HEK293 (cell line): Measurements from ENCODE around the gene KCNJ6.
A peak's percentile ranks its signal among the peaks of the same experiment; 100 is the strongest.

Experiments used
- CTCF ChIA-PET: fragments of 350-600 bp; formaldehyde crosslinking; extraction: SDS; loops from one replicate; lab custom pipeline; 2021; ENCODE audit warnings: antibody characterized with exemption; lab: Yijun Ruan, JAX
- POLR2A ChIA-PET: fragments of 300-600 bp; formaldehyde crosslinking; extraction: SDS; loops from one replicate; lab custom pipeline; 2020; ENCODE audit warnings: antibody characterized with exemption, inconsistent platforms; lab: Yijun Ruan, JAX
- H3K27ac ChIP-seq: fragments of 200-500 bp; sonication (Bioruptor generic); 2 replicates; pipeline ENCODE4 v1.5.1; 2014; ENCODE audit warnings: low read depth, low read length, control low read depth, inconsistent platforms; ENCODE audit errors: extremely low read depth
- H3K36me3 ChIP-seq, 2 experiments: fragments of 200-500 bp in 1 of 2; sonication (Bioruptor generic) in 1 of 2; 1 replicate in 1 of 2; 2 replicates in 1 of 2; pipeline ENCODE4 v1.5.1; 2014 to 2017; ENCODE audit warnings: inconsistent platforms in 2 of 2, low read length in 2 of 2; ENCODE audit not compliant: control insufficient read depth in 2 of 2, insufficient read depth in 1 of 2
- H3K4me1 ChIP-seq: fragments of 200-500 bp; sonication (Bioruptor generic); 2 replicates; pipeline ENCODE4 v1.5.1; 2014; ENCODE audit warnings: mild to moderate bottlenecking, low read length, inconsistent platforms; ENCODE audit not compliant: control insufficient read depth, insufficient read depth
- H3K4me3 ChIP-seq: 2 replicates; pipeline ENCODE4 v1.5.1; 2011; ENCODE audit warnings: low read depth, mild to moderate bottlenecking, control low read depth, low read length, moderate library complexity
- H3K9me3 ChIP-seq: fragments of 200-500 bp; sonication (Bioruptor generic); 2 replicates; pipeline ENCODE4 v1.5.1; 2014; ENCODE audit warnings: low read depth, low read length, inconsistent platforms; ENCODE audit not compliant: control insufficient read depth, insufficient read depth
- HOXA7 ChIP-seq: sonication (generic); formaldehyde crosslinking; IDR thresholded peaks from 2 replicates; pipeline ENCODE4 v1.8.1; 2022; ENCODE audit warnings: missing genetic modification reagents, borderline replicate concordance
- HOXD13 ChIP-seq: sonication (generic); formaldehyde crosslinking; IDR thresholded peaks from 2 replicates; pipeline ENCODE4 v1.8.0; 2022; ENCODE audit warnings: missing genetic modification reagents, borderline replicate concordance
- KLF1 ChIP-seq: fragments of 450-650 bp; formaldehyde crosslinking; IDR thresholded peaks from 2 replicates; pipeline ENCODE4 v1.5.1; 2016; ENCODE audit warnings: missing biosample characterization, missing genetic modification characterization
- KLF8 ChIP-seq: fragments of 450-650 bp; formaldehyde crosslinking; IDR thresholded peaks from 2 replicates; pipeline ENCODE4 v1.5.1; 2016; ENCODE audit warnings: missing biosample characterization, missing genetic modification characterization
- OSR2 ChIP-seq: fragments of 450-650 bp; formaldehyde crosslinking; IDR thresholded peaks from 2 replicates; pipeline ENCODE4 v1.5.1; 2016; ENCODE audit warnings: missing biosample characterization, missing genetic modification characterization
- TRIM28 ChIP-seq: IDR thresholded peaks from 2 replicates; pipeline ENCODE4 v1.6.1; 2011; ENCODE audit warnings: low read length, control low read depth, borderline replicate concordance
- YY1 ChIP-seq: fragments of 450-650 bp; formaldehyde crosslinking; IDR thresholded peaks from 2 replicates; pipeline ENCODE4 v1.5.1; 2018; ENCODE audit warnings: missing biosample characterization, missing genetic modification characterization
- ZBTB17 ChIP-seq: fragments of 450-650 bp; formaldehyde crosslinking; IDR thresholded peaks from 2 replicates; pipeline ENCODE4 v1.5.1; 2016; ENCODE audit warnings: missing biosample characterization, missing genetic modification characterization
- ZNF10 ChIP-seq: fragments of 450-650 bp; formaldehyde crosslinking; IDR thresholded peaks from 2 replicates; pipeline ENCODE4 v1.5.1; 2017; ENCODE audit warnings: missing biosample characterization, missing genetic modification characterization
- ZNF114 ChIP-seq: fragments of 450-650 bp; formaldehyde crosslinking; IDR thresholded peaks from 2 replicates; pipeline ENCODE4 v1.5.0; 2017; ENCODE audit warnings: missing biosample characterization, missing genetic modification characterization
- ZNF155 ChIP-seq: fragments of 450-650 bp; formaldehyde crosslinking; IDR thresholded peaks from 2 replicates; pipeline ENCODE4 v1.5.1; 2016; ENCODE audit warnings: missing biosample characterization, missing genetic modification characterization
- ZNF366 ChIP-seq: fragments of 450-650 bp; formaldehyde crosslinking; conservative IDR thresholded peaks from 2 replicates; pipeline ENCODE4 v1.5.1; 2016; ENCODE audit warnings: missing biosample characterization, missing genetic modification characterization
- ZNF514 ChIP-seq: fragments of 450-650 bp; formaldehyde crosslinking; IDR thresholded peaks from 2 replicates; pipeline ENCODE4 v1.5.1; 2016; ENCODE audit warnings: missing biosample characterization, missing genetic modification characterization
- ZNF529 ChIP-seq: fragments of 450-650 bp; formaldehyde crosslinking; IDR thresholded peaks from 2 replicates; pipeline ENCODE4 v1.5.1; 2017; ENCODE audit warnings: missing genetic modification characterization, missing biosample characterization; ENCODE audit not compliant: insufficient replicate concordance
- ZNF548 ChIP-seq: fragments of 450-650 bp; formaldehyde crosslinking; IDR thresholded peaks from 2 replicates; pipeline ENCODE4 v1.5.1; 2016; ENCODE audit warnings: missing biosample characterization, missing genetic modification characterization
- ZNF664 ChIP-seq: fragments of 450-650 bp; formaldehyde crosslinking; IDR thresholded peaks from 2 replicates; pipeline ENCODE4 v1.5.1; 2016; ENCODE audit warnings: missing biosample characterization, missing genetic modification characterization
- ZNF76 ChIP-seq: fragments of 450-650 bp; formaldehyde crosslinking; IDR thresholded peaks from 2 replicates; pipeline ENCODE4; 2016; ENCODE audit warnings: low read depth, missing biosample characterization, missing genetic modification characterization, borderline replicate concordance
- ZNF785 ChIP-seq: fragments of 450-650 bp; formaldehyde crosslinking; IDR thresholded peaks from 2 replicates; pipeline ENCODE4 v1.5.1; 2016; ENCODE audit warnings: missing biosample characterization, missing genetic modification characterization
- ZSCAN23 ChIP-seq: fragments of 450-650 bp; formaldehyde crosslinking; IDR thresholded peaks from 2 replicates; pipeline ENCODE4 v1.5.1; 2016; ENCODE audit warnings: missing biosample characterization, missing genetic modification characterization
- TF ChIP-seq, protein P1 (sequence below): fragments of 450-650 bp; formaldehyde crosslinking; IDR thresholded peaks from 2 replicates; pipeline ENCODE4 v1.5.1; 2016; ENCODE audit warnings: missing biosample characterization, missing genetic modification characterization

Gene KCNJ6

GRCh38 chr21:37684547-37684946 lies 231.7 kb downstream of the KCNJ6 start (continued):
- TF ChIP-seq ZNF529 (tag by site-specific recombination) (no peak), KLF8 (tag by site-specific recombination) (no peak), ZNF76 (no peak), HOXA7 (CRISPR knock-in tag) (no peak)

DNA sequence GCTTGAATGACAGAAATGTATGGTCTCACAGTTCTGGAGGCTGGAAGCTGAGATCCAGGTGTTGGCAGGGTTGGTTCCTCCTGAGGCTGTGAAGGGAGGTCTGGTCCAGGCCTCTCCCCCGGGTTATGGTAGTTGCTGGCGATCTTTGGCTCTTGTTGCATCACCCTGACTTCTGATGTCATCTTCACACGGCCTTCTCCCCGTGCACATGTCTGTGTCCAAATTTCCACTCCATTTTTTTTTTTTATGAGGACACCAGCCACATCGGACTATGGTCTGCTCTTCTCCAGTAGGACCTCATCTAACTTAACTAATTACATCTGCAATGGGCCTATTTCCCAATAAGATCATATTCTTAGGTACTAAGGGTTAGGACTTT lies 232.2 kb downstream of the KCNJ6 start:
- ChIA-PET POLR2A (no interaction called here), CTCF (no interaction called here)
- Histone ChIP-seq H3K27ac (no peak overlapping the region), H3K4me1 (no peaks in the 10 kb centered on the region), H3K36me3 (no peaks in the 10 kb centered on the region), H3K9me3 (no peaks in the 10 kb centered on the region), H3K4me3 (no peak overlapping the region)
- 0 out of 2 replicates have a peak, but pooled peaks have one; percentile 31 for TF ChIP-seq ZNF548 (tag by site-specific recombination)
- TF ChIP-seq ZNF664 (tag by site-specific recombination): no peak

DNA sequence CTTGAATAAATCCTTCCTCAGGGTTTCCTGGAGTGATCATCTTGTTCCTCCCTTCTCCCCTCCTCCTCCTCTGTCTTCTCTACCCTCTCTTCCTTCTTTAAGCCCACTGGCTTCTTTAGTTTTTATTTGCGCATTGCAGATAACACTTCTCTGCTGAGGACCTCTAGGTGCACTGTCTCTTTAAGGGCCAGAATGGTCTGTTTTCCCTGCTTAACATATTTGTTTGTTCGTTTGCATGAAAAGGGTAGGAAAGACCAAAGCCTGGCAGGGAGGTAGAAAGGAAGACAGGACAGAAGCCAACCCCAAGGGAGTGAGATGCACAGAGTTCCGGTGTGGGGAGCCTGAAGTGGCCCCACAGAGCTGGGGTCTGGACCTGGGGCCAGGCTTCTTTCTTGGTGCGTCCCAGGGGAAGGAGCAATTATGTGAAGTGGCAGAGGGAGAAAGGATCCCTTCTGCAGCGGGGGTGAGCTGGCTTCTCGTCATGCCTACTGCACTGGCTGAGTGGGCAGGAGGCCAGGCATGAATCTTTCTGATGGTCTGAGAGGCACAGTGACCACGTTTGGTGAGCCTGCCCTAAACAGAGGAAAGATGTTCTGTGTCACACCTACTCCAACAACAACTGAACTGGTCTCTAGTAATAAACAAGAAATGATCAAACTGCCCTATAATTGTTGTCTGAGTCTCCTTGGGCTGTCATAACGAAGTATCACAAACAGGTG lies 232.7 kb downstream of the KCNJ6 start:
- no peak overlapping the region for H3K4me3 ChIP-seq
- ChIA-PET CTCF (interaction anchor here (0.6 to 1.0 kb wide), 4 partner anchors 9 to 39 kb away, joined by 3 to 6 read pairs (median 4); no protein-coding TSS in a partner anchor), POLR2A (no interaction called here)
- no peaks in the 10 kb centered on the region for H3K36me3 ChIP-seq
- H3K27ac ChIP-seq: no peak overlapping the region
- TF ChIP-seq ZNF114 (tag by site-specific recombination) (no peak), ZNF10 (tag by site-specific recombination) (peak; percentile 73; the same call in 1 of the 2 replicates)
- no peaks in the 10 kb centered on the region for H3K4me1 ChIP-seq
- H3K9me3 ChIP-seq: no peaks in the 10 kb centered on the region

- ChIA-PET CTCF (interaction anchor here (0.6 to 1.0 kb wide), 4 partner anchors 8 to 39 kb away, joined by 3 to 6 read pairs (median 4); no protein-coding TSS in a partner anchor), POLR2A (no interaction called here)
- no peaks in the 10 kb centered on the region for H3K9me3 ChIP-seq
- no peak for TF ChIP-seq KLF1 (tag by site-specific recombination)
- no peak for TF ChIP-seq ZNF785 (tag by site-specific recombination)
- no peak for TF ChIP-seq TRIM28
- H3K4me1 ChIP-seq: no peaks in the 10 kb centered on the region
- H3K4me3 ChIP-seq: no peak overlapping the region
- no peaks in the 10 kb centered on the region for H3K36me3 ChIP-seq
- H3K27ac ChIP-seq: no peak overlapping the region
Observed at GRCh38 chr21:37682966-37683365, 233.3 kb downstream of the KCNJ6 start.

GRCh38 chr21:37677006-37677405 lies 239.3 kb downstream of the KCNJ6 start:
- Histone ChIP-seq H3K27ac (no peak overlapping the region), H3K4me1 (no peaks in the 10 kb centered on the region), H3K36me3 (no peaks in the 10 kb centered on the region), H3K4me3 (no peak overlapping the region), H3K9me3 (no peaks in the 10 kb centered on the region)
- CTCF ChIA-PET: interaction anchor here (0.7 to 3.2 kb wide), 5 partner anchors 10 to 354 kb away, joined by 3 to 29 read pairs (median 4); no protein-coding TSS in a partner anchor
- POLR2A ChIA-PET: no interaction called here
- no peak for TF ChIP-seq ZNF514 (tag by site-specific recombination)
- no peak for TF ChIP-seq YY1 (tag by site-specific recombination)
- TF ChIP-seq, protein P1, sequence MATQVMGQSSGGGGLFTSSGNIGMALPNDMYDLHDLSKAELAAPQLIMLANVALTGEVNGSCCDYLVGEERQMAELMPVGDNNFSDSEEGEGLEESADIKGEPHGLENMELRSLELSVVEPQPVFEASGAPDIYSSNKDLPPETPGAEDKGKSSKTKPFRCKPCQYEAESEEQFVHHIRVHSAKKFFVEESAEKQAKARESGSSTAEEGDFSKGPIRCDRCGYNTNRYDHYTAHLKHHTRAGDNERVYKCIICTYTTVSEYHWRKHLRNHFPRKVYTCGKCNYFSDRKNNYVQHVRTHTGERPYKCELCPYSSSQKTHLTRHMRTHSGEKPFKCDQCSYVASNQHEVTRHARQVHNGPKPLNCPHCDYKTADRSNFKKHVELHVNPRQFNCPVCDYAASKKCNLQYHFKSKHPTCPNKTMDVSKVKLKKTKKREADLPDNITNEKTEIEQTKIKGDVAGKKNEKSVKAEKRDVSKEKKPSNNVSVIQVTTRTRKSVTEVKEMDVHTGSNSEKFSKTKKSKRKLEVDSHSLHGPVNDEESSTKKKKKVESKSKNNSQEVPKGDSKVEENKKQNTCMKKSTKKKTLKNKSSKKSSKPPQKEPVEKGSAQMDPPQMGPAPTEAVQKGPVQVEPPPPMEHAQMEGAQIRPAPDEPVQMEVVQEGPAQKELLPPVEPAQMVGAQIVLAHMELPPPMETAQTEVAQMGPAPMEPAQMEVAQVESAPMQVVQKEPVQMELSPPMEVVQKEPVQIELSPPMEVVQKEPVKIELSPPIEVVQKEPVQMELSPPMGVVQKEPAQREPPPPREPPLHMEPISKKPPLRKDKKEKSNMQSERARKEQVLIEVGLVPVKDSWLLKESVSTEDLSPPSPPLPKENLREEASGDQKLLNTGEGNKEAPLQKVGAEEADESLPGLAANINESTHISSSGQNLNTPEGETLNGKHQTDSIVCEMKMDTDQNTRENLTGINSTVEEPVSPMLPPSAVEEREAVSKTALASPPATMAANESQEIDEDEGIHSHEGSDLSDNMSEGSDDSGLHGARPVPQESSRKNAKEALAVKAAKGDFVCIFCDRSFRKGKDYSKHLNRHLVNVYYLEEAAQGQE (tag by site-specific recombination): no peak
- no peak for TF ChIP-seq HOXD13
- TF ChIP-seq ZSCAN23 (tag by site-specific recombination): no peak
- no peak for TF ChIP-seq ZBTB17 (tag by site-specific recombination)
- no peak for TF ChIP-seq OSR2 (tag by site-specific recombination)
- TF ChIP-seq ZNF366 (tag by site-specific recombination): no peak
- no peak for TF ChIP-seq ZNF155 (tag by site-specific recombination)
